Neural cell (in vitro differentiated cells): ENCODE data around the gene IDS.

Experiments used
- CTCF ChIP-seq: fragments of 450-650 bp; IDR thresholded peaks from 2 replicates; pipeline ENCODE4 v1.5.1; 2014; ENCODE audit warnings: antibody characterized with exemption, mild to moderate bottlenecking, moderate library complexity; ENCODE audit not compliant: poor library complexity, severe bottlenecking
- TF ChIP-seq, protein P1 (sequence below): IDR thresholded peaks from 2 replicates; pipeline ENCODE4 v1.6.1; 2012; ENCODE audit warnings: borderline replicate concordance

DNA sequence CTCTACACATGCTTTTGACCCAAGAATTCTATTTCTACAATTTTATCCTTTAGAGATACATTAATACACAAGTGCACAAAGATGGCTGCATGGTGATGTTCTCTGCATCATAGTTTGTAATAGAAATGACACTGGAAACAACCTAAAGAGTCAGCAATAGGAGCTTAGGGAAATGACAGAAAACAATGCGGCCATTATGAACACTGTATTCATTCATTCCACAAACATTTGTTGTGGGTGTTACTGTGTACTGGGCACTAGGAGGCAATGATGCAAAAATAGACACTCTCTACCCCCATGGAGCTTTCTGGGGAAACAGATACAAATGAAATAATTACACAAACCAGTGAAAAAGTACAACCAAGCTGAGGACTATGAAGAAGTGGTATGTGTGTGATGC is 32.0 kb downstream of the IDS start:
- TF ChIP-seq CTCF: no peak
- TF ChIP-seq, protein P1, sequence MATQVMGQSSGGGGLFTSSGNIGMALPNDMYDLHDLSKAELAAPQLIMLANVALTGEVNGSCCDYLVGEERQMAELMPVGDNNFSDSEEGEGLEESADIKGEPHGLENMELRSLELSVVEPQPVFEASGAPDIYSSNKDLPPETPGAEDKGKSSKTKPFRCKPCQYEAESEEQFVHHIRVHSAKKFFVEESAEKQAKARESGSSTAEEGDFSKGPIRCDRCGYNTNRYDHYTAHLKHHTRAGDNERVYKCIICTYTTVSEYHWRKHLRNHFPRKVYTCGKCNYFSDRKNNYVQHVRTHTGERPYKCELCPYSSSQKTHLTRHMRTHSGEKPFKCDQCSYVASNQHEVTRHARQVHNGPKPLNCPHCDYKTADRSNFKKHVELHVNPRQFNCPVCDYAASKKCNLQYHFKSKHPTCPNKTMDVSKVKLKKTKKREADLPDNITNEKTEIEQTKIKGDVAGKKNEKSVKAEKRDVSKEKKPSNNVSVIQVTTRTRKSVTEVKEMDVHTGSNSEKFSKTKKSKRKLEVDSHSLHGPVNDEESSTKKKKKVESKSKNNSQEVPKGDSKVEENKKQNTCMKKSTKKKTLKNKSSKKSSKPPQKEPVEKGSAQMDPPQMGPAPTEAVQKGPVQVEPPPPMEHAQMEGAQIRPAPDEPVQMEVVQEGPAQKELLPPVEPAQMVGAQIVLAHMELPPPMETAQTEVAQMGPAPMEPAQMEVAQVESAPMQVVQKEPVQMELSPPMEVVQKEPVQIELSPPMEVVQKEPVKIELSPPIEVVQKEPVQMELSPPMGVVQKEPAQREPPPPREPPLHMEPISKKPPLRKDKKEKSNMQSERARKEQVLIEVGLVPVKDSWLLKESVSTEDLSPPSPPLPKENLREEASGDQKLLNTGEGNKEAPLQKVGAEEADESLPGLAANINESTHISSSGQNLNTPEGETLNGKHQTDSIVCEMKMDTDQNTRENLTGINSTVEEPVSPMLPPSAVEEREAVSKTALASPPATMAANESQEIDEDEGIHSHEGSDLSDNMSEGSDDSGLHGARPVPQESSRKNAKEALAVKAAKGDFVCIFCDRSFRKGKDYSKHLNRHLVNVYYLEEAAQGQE: no peak
